ENCODE data around the gene DIABLO. TPM values are rescaled to one million over a fixed set of nuclear protein-coding genes. Genes with fewer than 3 reads are reported as not detected.

The DIABLO gene
- polyA plus RNA-seq, 1 donor: 56.7 TPM

GRCh38 chr12:122174155-122174845 lies 51.6 kb downstream of the DIABLO start, which contains the start of gene IL31:
TSS of gene IL31 (minus strand) at chr12:122174221. CDS start at chr12:122174172, 49 bp downstream.
- Histone ChIP-seq H3K27me3 (ENCODE audit: control insufficient read depth, insufficient read depth, low read length) (no peaks in the 10 kb centered on the region), H3K36me3 (ENCODE audit: control insufficient read depth, insufficient read depth, low read length) (no peaks in the 10 kb centered on the region), H3K27ac (ENCODE audit: low read length) (no peak within 1 kb of the TSS), H3K4me3 (ENCODE audit: low read length) (no peak within 1 kb of the TSS), H3K4me1 (ENCODE audit: control insufficient read depth, insufficient read depth, low read length) (peaks cover 8% of the 10 kb centered on the region), H3K9me3 (ENCODE audit: control insufficient read depth, low read depth, low read length) (no peaks in the 10 kb centered on the region)
- DNase-seq: no peak
- WGBS (ENCODE audit: insufficient coverage, low lambda C conversion rate): 100% methylated on average over 1 of the region's 17 CpGs

DNA sequence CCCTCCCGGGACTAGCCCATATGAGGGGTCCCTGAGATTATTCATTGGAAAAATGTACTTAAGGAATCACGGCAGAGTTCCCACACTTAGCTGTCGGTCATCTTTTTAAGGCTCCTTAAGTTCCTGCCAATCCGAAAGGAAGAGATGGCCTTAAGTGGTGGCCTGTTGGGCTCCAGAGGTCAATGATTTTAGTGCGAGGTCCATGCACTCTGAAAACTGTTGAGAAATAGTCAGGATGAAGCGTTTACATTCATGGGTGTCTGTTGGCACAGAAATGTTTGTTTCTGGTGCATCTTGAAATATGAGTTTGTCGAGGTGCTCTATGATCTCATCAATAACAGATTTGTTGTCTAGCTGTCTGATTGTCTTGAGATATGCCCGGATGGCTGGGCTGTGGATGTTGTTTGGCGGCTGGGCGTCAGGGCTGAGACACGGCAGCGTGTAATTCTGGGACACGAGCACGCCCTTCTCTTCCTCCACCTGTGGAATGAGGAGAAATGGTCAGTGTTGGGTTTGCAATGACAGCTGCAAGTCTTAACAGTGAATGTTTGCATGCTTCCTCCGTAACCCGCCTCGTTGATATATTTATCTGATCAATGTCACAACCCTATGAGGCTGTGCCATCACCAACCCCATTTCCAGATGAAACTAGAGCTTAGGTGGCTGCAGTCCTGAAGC lies 53.5 kb downstream of the DIABLO start:
- no peak for DNase-seq
- no peak overlapping the region for H3K27ac ChIP-seq (ENCODE audit: low read length)
- no peaks in the 10 kb centered on the region for H3K9me3 ChIP-seq (ENCODE audit: control insufficient read depth, low read depth, low read length)
- no peak overlapping the region for H3K4me3 ChIP-seq (ENCODE audit: low read length)
- H3K27me3 ChIP-seq (ENCODE audit: control insufficient read depth, insufficient read depth, low read length): no peaks in the 10 kb centered on the region
- no CpG with 5 or more reads among the region's 17 CpGs for WGBS (ENCODE audit: insufficient coverage, low lambda C conversion rate)
- no peaks in the 10 kb centered on the region for H3K36me3 ChIP-seq (ENCODE audit: control insufficient read depth, insufficient read depth, low read length)
- H3K4me1 ChIP-seq (ENCODE audit: control insufficient read depth, insufficient read depth, low read length): peaks cover 8% of the 10 kb centered on the region

- H3K4me3 ChIP-seq (ENCODE audit: low read length): no peak overlapping the region
- 100% methylated on average over 2 of the region's 5 CpGs for WGBS (ENCODE audit: insufficient coverage, low lambda C conversion rate)
- H3K27me3 ChIP-seq (ENCODE audit: control insufficient read depth, insufficient read depth, low read length): no peaks in the 10 kb centered on the region
- DNase-seq: no peak
- H3K36me3 ChIP-seq (ENCODE audit: control insufficient read depth, insufficient read depth, low read length): no peaks in the 10 kb centered on the region
- H3K4me1 ChIP-seq (ENCODE audit: control insufficient read depth, insufficient read depth, low read length): peaks cover 11% of the 10 kb centered on the region
- no peak overlapping the region for H3K27ac ChIP-seq (ENCODE audit: low read length)
- H3K9me3 ChIP-seq (ENCODE audit: control insufficient read depth, low read depth, low read length): no peaks in the 10 kb centered on the region
Observed at GRCh38 chr12:122171399-122171798, 54.5 kb downstream of the DIABLO start.

GRCh38 chr12:122168492-122168891 lies 57.4 kb downstream of the DIABLO start:
- Histone ChIP-seq H3K4me1 (ENCODE audit: control insufficient read depth, insufficient read depth, low read length) (peaks cover 11% of the 10 kb centered on the region), H3K27ac (ENCODE audit: low read length) (no peak overlapping the region), H3K9me3 (ENCODE audit: control insufficient read depth, low read depth, low read length) (no peaks in the 10 kb centered on the region), H3K36me3 (ENCODE audit: control insufficient read depth, insufficient read depth, low read length) (no peaks in the 10 kb centered on the region), H3K4me3 (ENCODE audit: low read length) (no peak overlapping the region), H3K27me3 (ENCODE audit: control insufficient read depth, insufficient read depth, low read length) (no peaks in the 10 kb centered on the region)
- no peak for DNase-seq
- WGBS (ENCODE audit: insufficient coverage, low lambda C conversion rate): 100% methylated on average over 2 of the region's 3 CpGs

DNA sequence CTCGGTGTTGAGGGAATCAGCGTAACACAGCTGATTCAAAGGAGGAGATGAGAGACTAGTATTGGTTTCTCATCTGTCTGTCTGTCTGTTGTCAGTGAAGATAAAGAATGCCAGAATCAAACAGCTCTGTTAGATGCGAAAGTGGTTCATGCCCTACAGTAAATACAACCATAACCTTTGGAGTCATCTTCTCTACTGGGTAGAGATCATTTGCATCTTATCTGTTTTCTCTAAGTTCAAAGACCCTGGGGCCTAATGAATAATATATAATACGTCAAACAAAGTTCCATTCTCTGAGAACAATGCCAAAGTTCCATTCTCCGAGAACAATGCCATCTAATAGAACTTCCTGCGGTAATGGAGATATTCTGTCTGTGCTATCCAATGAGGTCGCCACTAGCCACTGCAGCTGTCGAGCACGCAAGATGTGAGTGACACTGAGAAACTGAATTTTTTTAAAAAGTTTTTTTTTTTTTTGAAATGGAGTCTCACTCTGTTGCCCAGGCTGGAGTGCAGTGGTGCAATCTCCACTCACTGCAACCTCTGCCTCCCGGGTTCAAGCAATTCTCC lies 58.4 kb downstream of the DIABLO start:
- Histone ChIP-seq H3K4me3 (ENCODE audit: low read length) (no peak overlapping the region), H3K27ac (ENCODE audit: low read length) (no peak overlapping the region), H3K27me3 (ENCODE audit: control insufficient read depth, insufficient read depth, low read length) (no peaks in the 10 kb centered on the region), H3K36me3 (ENCODE audit: control insufficient read depth, insufficient read depth, low read length) (no peaks in the 10 kb centered on the region), H3K9me3 (ENCODE audit: control insufficient read depth, low read depth, low read length) (no peaks in the 10 kb centered on the region), H3K4me1 (ENCODE audit: control insufficient read depth, insufficient read depth, low read length) (peaks cover 11% of the 10 kb centered on the region)
- no CpG with 5 or more reads among the region's 10 CpGs for WGBS (ENCODE audit: insufficient coverage, low lambda C conversion rate)
- DNase-seq: peak in 1 of 2 donors; percentile 81

DNA sequence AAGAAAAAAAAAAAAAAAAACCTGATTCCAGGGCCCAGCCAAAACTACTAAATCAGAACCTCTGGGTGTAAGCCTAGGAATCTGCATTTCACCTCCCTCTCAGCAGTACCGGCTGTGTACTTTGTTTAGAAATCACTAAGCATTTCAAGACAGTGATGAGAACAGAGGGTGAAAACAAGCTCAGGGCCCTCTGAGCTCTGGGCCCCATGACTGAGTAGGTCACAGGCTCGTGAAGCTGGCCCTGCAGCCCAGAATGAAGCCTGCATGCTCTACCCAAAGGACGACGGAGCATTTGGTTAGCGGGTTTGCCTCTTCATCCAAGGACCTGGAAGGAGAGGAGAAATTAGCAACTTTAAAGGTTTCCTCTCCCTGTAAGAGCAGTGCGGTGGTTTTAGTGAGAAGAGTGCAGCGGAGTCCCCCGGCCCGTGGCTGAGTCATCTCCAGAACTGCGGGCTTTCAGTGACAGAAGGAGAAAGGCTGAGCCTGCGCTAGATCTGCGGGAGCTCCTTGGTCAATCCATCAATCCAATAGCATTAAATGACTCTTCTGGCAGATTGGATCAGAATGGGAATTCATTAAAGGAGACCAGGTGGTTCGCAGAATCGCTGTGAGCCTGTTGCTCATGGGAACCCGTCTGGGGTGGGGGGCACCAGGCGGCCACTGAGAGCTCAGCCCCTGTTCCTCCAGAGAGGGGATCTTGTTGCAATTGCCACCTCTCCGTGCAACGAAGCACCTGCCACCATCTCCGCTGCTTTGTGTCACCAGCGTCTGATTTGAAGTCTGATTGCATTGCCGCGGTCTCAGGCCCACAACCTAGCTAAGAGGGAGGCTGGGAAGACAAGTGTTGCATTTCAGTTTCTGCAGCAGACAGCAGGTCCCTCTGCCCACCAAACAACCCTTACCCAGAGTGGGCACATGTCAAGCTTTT lies 59.2 kb downstream of the DIABLO start:
- Histone ChIP-seq H3K9me3 (ENCODE audit: control insufficient read depth, low read depth, low read length) (no peaks in the 10 kb centered on the region), H3K4me1 (ENCODE audit: control insufficient read depth, insufficient read depth, low read length) (peaks cover 11% of the 10 kb centered on the region), H3K4me3 (ENCODE audit: low read length) (no peak overlapping the region), H3K36me3 (ENCODE audit: control insufficient read depth, insufficient read depth, low read length) (no peaks in the 10 kb centered on the region), H3K27me3 (ENCODE audit: control insufficient read depth, insufficient read depth, low read length) (no peaks in the 10 kb centered on the region), H3K27ac (ENCODE audit: low read length) (no peak overlapping the region)
- no peak for DNase-seq
- 83% methylated on average over 1 of the region's 22 CpGs for WGBS (ENCODE audit: insufficient coverage, low lambda C conversion rate)

- no peak overlapping the region for H3K27ac ChIP-seq (ENCODE audit: low read length)
- H3K4me1 ChIP-seq (ENCODE audit: control insufficient read depth, insufficient read depth, low read length): peaks cover 11% of the 10 kb centered on the region
- H3K27me3 ChIP-seq (ENCODE audit: control insufficient read depth, insufficient read depth, low read length): no peaks in the 10 kb centered on the region
- H3K36me3 ChIP-seq (ENCODE audit: control insufficient read depth, insufficient read depth, low read length): no peaks in the 10 kb centered on the region
- 75% methylated on average over 1 of the region's 3 CpGs for WGBS (ENCODE audit: insufficient coverage, low lambda C conversion rate)
- DNase-seq: no peak
- no peak overlapping the region for H3K4me3 ChIP-seq (ENCODE audit: low read length)
- H3K9me3 ChIP-seq (ENCODE audit: control insufficient read depth, low read depth, low read length): no peaks in the 10 kb centered on the region
Observed at GRCh38 chr12:122162976-122163375, 62.9 kb downstream of the DIABLO start.

DNA sequence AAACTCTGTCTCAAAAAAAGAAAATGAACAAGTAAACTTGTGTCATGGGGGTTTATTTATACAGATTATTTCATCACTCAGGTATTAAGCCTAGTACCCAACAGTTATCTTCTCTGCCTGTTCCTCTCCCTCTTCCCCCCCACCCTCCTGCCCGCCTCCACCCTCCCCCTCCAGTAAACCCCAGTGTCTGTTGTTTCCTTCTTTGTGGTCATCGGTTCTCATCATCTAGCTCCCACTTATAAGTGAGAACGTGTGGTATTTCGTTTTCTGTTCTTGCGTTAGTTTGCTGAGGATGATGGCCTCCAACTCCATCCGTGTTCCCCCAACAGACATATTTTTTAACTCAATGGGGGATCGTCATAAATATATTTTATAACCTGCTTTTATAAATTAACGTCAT lies 64.2 kb downstream of the DIABLO start:
- Histone ChIP-seq H3K36me3 (ENCODE audit: control insufficient read depth, insufficient read depth, low read length) (no peaks in the 10 kb centered on the region), H3K27ac (ENCODE audit: low read length) (no peak overlapping the region), H3K27me3 (ENCODE audit: control insufficient read depth, insufficient read depth, low read length) (no peaks in the 10 kb centered on the region), H3K9me3 (ENCODE audit: control insufficient read depth, low read depth, low read length) (no peaks in the 10 kb centered on the region), H3K4me3 (ENCODE audit: low read length) (no peak overlapping the region), H3K4me1 (ENCODE audit: control insufficient read depth, insufficient read depth, low read length) (peaks cover 3% of the 10 kb centered on the region)
- WGBS (ENCODE audit: insufficient coverage, low lambda C conversion rate): 83% methylated on average over 2 of the region's 8 CpGs
- DNase-seq: no peak

DNA sequence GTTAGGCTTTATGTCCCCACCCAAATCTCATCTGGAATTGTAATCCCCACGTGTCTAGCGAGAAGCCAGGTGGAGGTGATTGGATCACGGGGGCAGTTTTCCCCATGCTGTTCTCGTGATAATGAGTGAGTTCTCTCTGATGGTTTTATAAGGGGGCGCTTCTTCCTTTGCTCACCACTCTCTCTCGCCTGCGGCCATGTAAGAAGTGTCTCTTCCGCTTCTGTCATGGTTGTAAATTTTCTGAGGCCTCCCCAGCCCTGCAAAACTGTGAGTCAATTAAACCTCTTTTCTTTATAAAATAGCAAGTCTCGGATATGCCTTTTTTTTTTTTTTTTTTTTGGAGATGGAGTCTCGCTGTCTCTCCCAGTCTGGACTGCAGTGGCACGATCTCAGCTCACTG lies 65.1 kb downstream of the DIABLO start:
- Histone ChIP-seq H3K4me3 (ENCODE audit: low read length) (no peak overlapping the region), H3K36me3 (ENCODE audit: control insufficient read depth, insufficient read depth, low read length) (no peaks in the 10 kb centered on the region), H3K27ac (ENCODE audit: low read length) (no peak overlapping the region), H3K4me1 (ENCODE audit: control insufficient read depth, insufficient read depth, low read length) (no peaks in the 10 kb centered on the region), H3K27me3 (ENCODE audit: control insufficient read depth, insufficient read depth, low read length) (no peaks in the 10 kb centered on the region), H3K9me3 (ENCODE audit: control insufficient read depth, low read depth, low read length) (no peaks in the 10 kb centered on the region)
- WGBS (ENCODE audit: insufficient coverage, low lambda C conversion rate): no CpG with 5 or more reads among the region's 11 CpGs
- DNase-seq: no peak

DNA sequence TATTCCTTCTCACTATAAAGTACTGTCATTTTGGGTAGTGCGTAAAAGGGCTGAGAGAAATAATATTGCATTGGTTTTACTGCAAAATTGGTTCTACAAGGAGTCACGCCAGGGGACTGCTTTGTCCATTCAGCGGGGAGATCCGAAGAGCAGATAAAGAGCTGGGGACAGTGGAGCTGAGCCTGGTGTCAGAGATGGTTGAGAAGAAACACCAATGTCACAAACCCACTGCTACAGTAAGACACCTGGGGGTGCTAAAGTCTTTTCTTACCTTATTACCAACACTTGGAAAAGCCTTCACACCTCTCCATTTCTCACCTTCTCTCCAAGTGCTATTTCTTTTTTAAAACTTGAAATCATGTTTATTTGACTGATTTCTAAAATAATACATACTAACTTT lies 66.0 kb downstream of the DIABLO start:
- Histone ChIP-seq H3K27me3 (ENCODE audit: control insufficient read depth, insufficient read depth, low read length) (no peaks in the 10 kb centered on the region), H3K9me3 (ENCODE audit: control insufficient read depth, low read depth, low read length) (no peaks in the 10 kb centered on the region), H3K4me3 (ENCODE audit: low read length) (no peak overlapping the region), H3K27ac (ENCODE audit: low read length) (no peak overlapping the region), H3K4me1 (ENCODE audit: control insufficient read depth, insufficient read depth, low read length) (no peaks in the 10 kb centered on the region), H3K36me3 (ENCODE audit: control insufficient read depth, insufficient read depth, low read length) (no peaks in the 10 kb centered on the region)
- DNase-seq: no peak
- WGBS (ENCODE audit: insufficient coverage, low lambda C conversion rate): no CpG with 5 or more reads among the region's 4 CpGs

Measured in large intestine (tissue), 3 donors.